UCSD-AML1 (cell line): Measurements from ENCODE around the gene PCDHB13.
"Not testable (repeated sequence)": the region's sequence is repeated elsewhere in the genome, so short reads cannot be mapped to it uniquely, and the experiment has no call there.

Experiments
- DNase-seq: peaks from one replicate; lab custom pipeline; 2025; ENCODE audit not compliant: unreplicated experiment; lab: John Stamatoyannopoulos, UW

Gene PCDHB13

GRCh38 chr5:141213656-141214339 is at the start of gene PCDHB13:
Gene PCDHB13 (plus strand): TSS chr5:141213919. CDS start chr5:141214124, 205 bp downstream.
- DNase-seq, result peak; percentile 27

GRCh38 chr5:141172381-141173204 is 41.1 kb upstream of the PCDHB13 start, which contains the start of gene PCDHB7:
Gene PCDHB7 (plus strand): TSS chr5:141172644. CDS start chr5:141172836, 192 bp downstream.
- DNase-seq, result no peak

GRCh38 chr5:141174291-141175104 is 39.2 kb upstream of the PCDHB13 start:
- DNase-seq, result not testable (repeated sequence)

GRCh38 chr5:141175933-141176332 is 37.8 kb upstream of the PCDHB13 start:
- no peak for DNase-seq

GRCh38 chr5:141177577-141178191 is 36.0 kb upstream of the PCDHB13 start, which contains the start of gene PCDHB8:
Gene PCDHB8 (plus strand): TSS chr5:141177790. CDS start chr5:141178035, 245 bp downstream.
- not testable (repeated sequence) for DNase-seq

- not testable (repeated sequence) for DNase-seq
Observed at GRCh38 chr5:141179371-141179770, 34.3 kb upstream of the PCDHB13 start.

- DNase-seq, result not testable (repeated sequence)
Observed at GRCh38 chr5:141179876-141180275, 33.8 kb upstream of the PCDHB13 start.

GRCh38 chr5:141180313-141180712 is 33.4 kb upstream of the PCDHB13 start:
- no peak for DNase-seq

- no peak for DNase-seq
Observed at GRCh38 chr5:141182248-141182647, 31.5 kb upstream of the PCDHB13 start, which contains the start of gene PCDHB16. Gene PCDHB16 (plus strand): TSS chr5:141182387. CDS start chr5:141182560, 173 bp downstream.

GRCh38 chr5:141184117-141184855 is 29.4 kb upstream of the PCDHB13 start:
- not testable (repeated sequence) for DNase-seq

- peak; percentile 33 for DNase-seq
Observed at GRCh38 chr5:141186897-141187512, 26.7 kb upstream of the PCDHB13 start, which contains the start of gene PCDHB9. Gene PCDHB9 (plus strand): TSS chr5:141187161. CDS start chr5:141187319, 158 bp downstream.

GRCh38 chr5:141188682-141189081 is 25.0 kb upstream of the PCDHB13 start:
- not testable (repeated sequence) for DNase-seq

GRCh38 chr5:141189131-141189530 is 24.6 kb upstream of the PCDHB13 start:
- not testable (repeated sequence) for DNase-seq

GRCh38 chr5:141192110-141192725 is 21.5 kb upstream of the PCDHB13 start, which contains the start of gene PCDHB10:
Gene PCDHB10 (plus strand): TSS chr5:141192353. CDS start chr5:141192553, 200 bp downstream.
- peak; percentile 41 for DNase-seq

GRCh38 chr5:141194332-141194731 is 19.4 kb upstream of the PCDHB13 start:
- DNase-seq, result not testable (repeated sequence)

- DNase-seq, result no peak
Observed at GRCh38 chr5:141196363-141196762, 17.4 kb upstream of the PCDHB13 start.

- DNase-seq, result no peak
Observed at GRCh38 chr5:141199359-141200235, 14.1 kb upstream of the PCDHB13 start, which contains the start of gene PCDHB11. Gene PCDHB11 (plus strand): TSS chr5:141199627. CDS start chr5:141199775, 148 bp downstream.
